Loucy (cell line): ENCODE measurements around the gene SMAD7.

Experiments used
- CTCF ChIP-seq: fragments of 200-600 bp; sonication (generic); conservative IDR thresholded peaks from 2 replicates; pipeline ENCODE4 v1.5.1; 2014; ENCODE audit warnings: mild to moderate bottlenecking, antibody characterized with exemption, low read length
- EZH2phosphoT487 ChIP-seq: fragments of 200-600 bp; IDR thresholded peaks from 2 replicates; pipeline ENCODE4 v1.6.1; 2018; ENCODE audit warnings: antibody characterized with exemption, mild to moderate bottlenecking, moderate library complexity, borderline replicate concordance

- no peak for TF ChIP-seq CTCF
- no peak for TF ChIP-seq EZH2phosphoT487
Observed at GRCh38 chr18:48894799-48895346, 55.9 kb downstream of the SMAD7 start.
